Measurements from ENCODE around the gene CCDC92B.
"Not testable (repeated sequence)": the region's sequence is repeated elsewhere in the genome, so short reads cannot be mapped to it uniquely, and the experiment has no call there.

The CCDC92B gene

GRCh38 chr17:2749058-2749783, at the start of gene CCDC92B:
Gene CCDC92B (minus strand): TSS chr17:2749652. CDS start chr17:2735145, 14,507 bp downstream.
- DNase-seq, result no peak

GRCh38 chr17:2798678-2799077, 49.2 kb upstream of the CCDC92B start:
- no peak for DNase-seq

- DNase-seq, result no peak
These were observed 48.7 kb upstream of the CCDC92B start for GRCh38 chr17:2798188-2798587.

- DNase-seq, result no peak
These were observed 48.2 kb upstream of the CCDC92B start for GRCh38 chr17:2797637-2798036.

- no peak for DNase-seq
These were observed 47.8 kb upstream of the CCDC92B start for GRCh38 chr17:2797226-2797625.

GRCh38 chr17:2796164-2797125, 47.0 kb upstream of the CCDC92B start, which contains the start of gene RAP1GAP2:
Gene RAP1GAP2 (plus strand): TSS chr17:2796438. CDS start chr17:2796528, 90 bp downstream.
- no peak for DNase-seq

- DNase-seq, result no peak
These were observed 46.1 kb upstream of the CCDC92B start for GRCh38 chr17:2795441-2796163.

- no peak for DNase-seq
These were observed 44.8 kb upstream of the CCDC92B start for GRCh38 chr17:2794111-2794803.

GRCh38 chr17:2792366-2793169, 43.1 kb upstream of the CCDC92B start:
- no peak for DNase-seq

- no peak for DNase-seq
These were observed 40.2 kb upstream of the CCDC92B start for GRCh38 chr17:2789700-2790099.

- peak; percentile 84 for DNase-seq
These were observed 36.9 kb upstream of the CCDC92B start for GRCh38 chr17:2786176-2786881.

- DNase-seq, result not testable (repeated sequence)
These were observed 35.9 kb upstream of the CCDC92B start for GRCh38 chr17:2785376-2785775.

- no peak for DNase-seq
These were observed 35.4 kb upstream of the CCDC92B start for GRCh38 chr17:2784864-2785263.

- DNase-seq, result no peak
These were observed 34.0 kb upstream of the CCDC92B start for GRCh38 chr17:2783310-2784030.

- no peak for DNase-seq
These were observed 32.6 kb upstream of the CCDC92B start for GRCh38 chr17:2782055-2782454.

GRCh38 chr17:2781598-2781997, 32.1 kb upstream of the CCDC92B start:
- not testable (repeated sequence) for DNase-seq

GRCh38 chr17:2780931-2781454, 31.5 kb upstream of the CCDC92B start:
- no peak for DNase-seq

GRCh38 chr17:2780256-2780655, 30.8 kb upstream of the CCDC92B start:
- DNase-seq, result no peak

GRCh38 chr17:2779545-2779944, 30.1 kb upstream of the CCDC92B start:
- DNase-seq, result no peak

GRCh38 chr17:2778489-2778888, 29.0 kb upstream of the CCDC92B start:
- DNase-seq, result no peak
